B cell (primary cell): ENCODE measurements around the gene SLC41A3.

Experiments used
- CTCF ChIP-seq: fragments of 200-600 bp; IDR thresholded peaks from one replicate; pipeline ENCODE4 v1.8.0; 2022; ENCODE audit warnings: antibody characterized with exemption, mild to moderate bottlenecking
- EZH2 ChIP-seq: IDR thresholded peaks from 2 replicates; pipeline ENCODE4 v1.6.1; 2012; ENCODE audit warnings: borderline replicate concordance, low read depth, mild to moderate bottlenecking, moderate library complexity, low read length; ENCODE audit not compliant: insufficient read depth, poor library complexity, severe bottlenecking

- TF ChIP-seq CTCF: no peak
- no peak for TF ChIP-seq EZH2
Observed at GRCh38 chr3:126034481-126035361, 49.2 kb downstream of the SLC41A3 start.
